Stimulated activated memory B cell treated with anti-CD40 and anti-IgM and Interleukin-4, amounts not matched to agents 10 μg/mL and 1 μg/mL and 100 μg/mL, for 72 hours (primary cell): ENCODE data around the gene ZNF280D.
"Not testable (repeated sequence)": the region's sequence is repeated elsewhere in the genome, so short reads cannot be mapped to it uniquely, and the experiment has no call there.

Experiments
- ATAC-seq: fragments of 150-1000 bp; cut with Tn5 transposase; 2 replicates; pipeline ENCODE4 v1.10.0; 2021
- H3K27ac Mint-ChIP-seq: one replicate; pipeline ENCODE4 v1.8.0; 2022; ENCODE audit warnings: mild to moderate bottlenecking, mixed read lengths
- H3K27me3 Mint-ChIP-seq: one replicate; pipeline ENCODE4 v1.8.0; 2022; ENCODE audit warnings: mixed read lengths
- H3K36me3 Mint-ChIP-seq: one replicate; pipeline ENCODE4 v1.8.0; 2022; ENCODE audit warnings: mixed read lengths
- H3K4me1 Mint-ChIP-seq: one replicate; pipeline ENCODE4 v1.8.0; 2022; ENCODE audit warnings: mixed read lengths
- H3K4me3 Mint-ChIP-seq: one replicate; pipeline ENCODE4 v1.8.0; 2022; ENCODE audit warnings: mild to moderate bottlenecking, moderate library complexity, mixed read lengths
- H3K9me3 Mint-ChIP-seq: one replicate; pipeline ENCODE4 v1.8.0; 2022; ENCODE audit warnings: mixed read lengths

ZNF280D gene

GRCh38 chr15:56734013-56734635, 815 bp upstream of the ZNF280D start:
- H3K27ac Mint-ChIP-seq: no peak overlapping the region
- peaks cover 4% of the 10 kb centered on the region for H3K36me3 Mint-ChIP-seq
- peaks cover 3% of the 10 kb centered on the region for H3K9me3 Mint-ChIP-seq
- H3K4me1 Mint-ChIP-seq: peaks cover 28% of the 10 kb centered on the region
- no peak for ATAC-seq
- H3K4me3 Mint-ChIP-seq: peak overlapping the region; percentile 88
- no peaks in the 10 kb centered on the region for H3K27me3 Mint-ChIP-seq

GRCh38 chr15:56732886-56733135, 498 bp downstream of the ZNF280D start:
- peak overlapping the region; percentile 88 for H3K4me3 Mint-ChIP-seq
- ATAC-seq: no peak
- H3K4me1 Mint-ChIP-seq: peaks cover 31% of the 10 kb centered on the region
- H3K27ac Mint-ChIP-seq: peak overlapping the region; percentile 93
- H3K27me3 Mint-ChIP-seq: no peaks in the 10 kb centered on the region
- peaks cover 3% of the 10 kb centered on the region for H3K9me3 Mint-ChIP-seq
- H3K36me3 Mint-ChIP-seq: peaks cover 4% of the 10 kb centered on the region

DNA sequence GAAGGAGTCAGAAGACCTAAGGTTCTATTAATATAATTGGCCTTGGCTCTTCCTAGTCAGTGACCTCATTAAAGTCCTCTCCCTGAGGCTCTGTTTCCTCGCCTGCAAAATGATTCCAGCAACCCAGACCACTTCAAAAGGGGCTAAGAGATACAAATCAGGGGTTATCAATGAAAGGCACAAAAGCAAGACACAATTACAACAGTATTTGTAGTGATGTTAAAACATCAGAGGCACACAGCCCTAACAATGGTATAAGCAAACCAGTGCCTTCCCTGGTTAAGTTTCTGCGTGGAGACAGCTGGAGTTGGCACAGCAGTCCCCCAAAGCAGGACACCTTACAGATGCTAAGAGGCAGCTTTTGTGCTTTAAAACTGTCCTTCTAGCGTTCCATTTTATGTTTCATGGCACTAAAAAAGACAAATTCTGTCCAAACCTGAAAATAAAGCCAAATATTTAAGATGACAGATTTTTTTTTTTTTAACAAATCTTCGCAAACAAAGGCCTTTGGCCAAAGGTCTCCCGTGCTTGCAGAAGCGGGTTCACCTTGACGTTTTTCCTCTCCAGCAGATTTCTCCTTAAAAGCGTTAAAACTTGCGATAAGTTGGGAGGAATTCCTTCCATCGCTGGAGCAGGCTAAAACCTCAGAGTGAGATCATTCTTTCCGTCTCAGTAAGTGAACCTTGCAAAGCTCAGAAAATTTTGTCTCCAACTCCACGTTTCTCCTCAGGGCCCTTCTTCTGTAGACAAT, 999 bp downstream of the ZNF280D start:
- peaks cover 34% of the 10 kb centered on the region for H3K4me1 Mint-ChIP-seq
- H3K9me3 Mint-ChIP-seq: peaks cover 3% of the 10 kb centered on the region
- H3K27ac Mint-ChIP-seq: peak overlapping the region; percentile 93
- peaks cover 5% of the 10 kb centered on the region for H3K36me3 Mint-ChIP-seq
- peak overlapping the region; percentile 88 for H3K4me3 Mint-ChIP-seq
- no peak for ATAC-seq
- no peaks in the 10 kb centered on the region for H3K27me3 Mint-ChIP-seq

GRCh38 chr15:56731548-56731947, 1.8 kb downstream of the ZNF280D start:
- H3K27ac Mint-ChIP-seq: peak overlapping the region; percentile 93
- no peak for ATAC-seq
- peaks cover 3% of the 10 kb centered on the region for H3K9me3 Mint-ChIP-seq
- peaks cover 41% of the 10 kb centered on the region for H3K4me1 Mint-ChIP-seq
- peaks cover 12% of the 10 kb centered on the region for H3K36me3 Mint-ChIP-seq
- no peaks in the 10 kb centered on the region for H3K27me3 Mint-ChIP-seq
- peak overlapping the region; percentile 88 for H3K4me3 Mint-ChIP-seq

GRCh38 chr15:56729561-56729960, 3.7 kb downstream of the ZNF280D start:
- no peak overlapping the region for H3K27ac Mint-ChIP-seq
- peaks cover 15% of the 10 kb centered on the region for H3K36me3 Mint-ChIP-seq
- no peak for ATAC-seq
- peaks cover 57% of the 10 kb centered on the region for H3K4me1 Mint-ChIP-seq
- no peaks in the 10 kb centered on the region for H3K27me3 Mint-ChIP-seq
- H3K4me3 Mint-ChIP-seq: no peak overlapping the region
- H3K9me3 Mint-ChIP-seq: no peaks in the 10 kb centered on the region

DNA sequence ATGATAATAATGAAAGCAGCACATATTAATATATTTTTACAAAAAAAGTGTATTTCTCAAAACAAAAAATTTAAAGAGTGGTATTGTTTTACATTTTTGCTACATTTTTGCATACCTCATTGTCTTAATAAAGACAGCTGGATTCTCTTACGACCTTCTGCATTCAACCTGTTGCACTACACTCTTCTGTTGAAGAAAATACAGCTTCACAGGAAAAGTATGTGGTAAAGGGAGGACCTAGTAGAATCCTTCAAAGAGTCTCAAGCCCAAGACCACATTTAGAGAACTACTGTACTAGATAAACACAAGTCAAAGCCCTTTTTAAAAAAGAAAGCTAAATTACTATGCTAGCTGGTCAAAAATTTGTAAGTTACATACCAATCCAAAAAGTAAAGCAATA, 7.9 kb downstream of the ZNF280D start:
- Mint-ChIP-seq H3K27me3 (no peaks in the 10 kb centered on the region), H3K4me1 (peaks cover 58% of the 10 kb centered on the region), H3K27ac (no peak overlapping the region), H3K36me3 (peaks cover 35% of the 10 kb centered on the region), H3K9me3 (no peaks in the 10 kb centered on the region), H3K4me3 (no peak overlapping the region)
- no peak for ATAC-seq

- H3K36me3 Mint-ChIP-seq: peaks cover 34% of the 10 kb centered on the region
- H3K4me1 Mint-ChIP-seq: peaks cover 61% of the 10 kb centered on the region
- H3K4me3 Mint-ChIP-seq: no peak overlapping the region
- no peak for ATAC-seq
- H3K27ac Mint-ChIP-seq: no peak overlapping the region
- H3K9me3 Mint-ChIP-seq: peaks cover 3% of the 10 kb centered on the region
- H3K27me3 Mint-ChIP-seq: no peaks in the 10 kb centered on the region
Observed at GRCh38 chr15:56724232-56724631, 9.1 kb downstream of the ZNF280D start.

GRCh38 chr15:56723787-56724186, 9.5 kb downstream of the ZNF280D start:
- H3K27ac Mint-ChIP-seq: no peak overlapping the region
- peaks cover 34% of the 10 kb centered on the region for H3K36me3 Mint-ChIP-seq
- no peaks in the 10 kb centered on the region for H3K27me3 Mint-ChIP-seq
- no peak for ATAC-seq
- peaks cover 3% of the 10 kb centered on the region for H3K9me3 Mint-ChIP-seq
- H3K4me3 Mint-ChIP-seq: no peak overlapping the region
- peaks cover 61% of the 10 kb centered on the region for H3K4me1 Mint-ChIP-seq

DNA sequence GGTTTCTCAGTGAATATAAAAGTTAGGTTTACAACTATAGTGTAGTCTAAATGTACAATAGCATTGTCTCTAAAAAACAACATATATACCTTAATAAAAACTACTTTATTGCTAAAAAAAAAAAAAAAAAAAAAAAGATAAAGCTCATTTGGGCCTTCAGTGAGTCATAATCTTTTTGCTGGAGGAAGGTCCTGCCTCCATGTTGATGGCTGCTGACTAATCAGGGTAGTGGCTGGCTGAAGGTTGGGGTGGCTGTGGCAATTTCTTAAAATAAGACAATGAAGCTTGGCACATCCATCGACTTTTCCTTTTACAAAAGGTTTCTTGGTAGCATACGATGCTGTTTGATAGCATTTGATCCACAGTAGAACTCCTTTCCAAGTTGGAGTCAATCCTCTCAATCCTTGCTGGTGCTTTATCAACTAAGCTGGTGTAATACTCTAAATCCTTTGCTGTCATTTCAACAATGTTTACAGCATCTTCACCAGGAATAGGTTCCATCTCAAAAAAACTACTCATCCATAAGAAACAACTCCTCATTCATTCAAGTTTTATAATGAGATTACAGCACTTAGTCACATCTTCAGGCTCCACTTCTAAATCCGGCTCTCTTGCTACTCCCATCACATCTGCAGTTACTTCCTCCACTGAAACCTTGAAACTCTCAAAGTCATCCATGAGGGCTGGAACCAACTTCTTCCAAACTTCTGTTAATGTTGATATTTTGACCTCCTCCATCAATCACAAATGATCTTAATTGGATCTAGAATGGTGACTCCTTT, 13.3 kb downstream of the ZNF280D start:
- peak overlapping the region; percentile 84 for H3K27ac Mint-ChIP-seq
- no peak for ATAC-seq
- H3K27me3 Mint-ChIP-seq: no peaks in the 10 kb centered on the region
- H3K4me1 Mint-ChIP-seq: peaks cover 70% of the 10 kb centered on the region
- H3K36me3 Mint-ChIP-seq: peaks cover 27% of the 10 kb centered on the region
- peaks cover 3% of the 10 kb centered on the region for H3K9me3 Mint-ChIP-seq
- peak overlapping the region; percentile 13 for H3K4me3 Mint-ChIP-seq

GRCh38 chr15:56719021-56719612, 14.2 kb downstream of the ZNF280D start:
- H3K27ac Mint-ChIP-seq: peak overlapping the region; percentile 84
- peak overlapping the region; percentile 13 for H3K4me3 Mint-ChIP-seq
- H3K4me1 Mint-ChIP-seq: peaks cover 62% of the 10 kb centered on the region

GRCh38 chr15:56718560-56718959, 14.7 kb downstream of the ZNF280D start:
- Mint-ChIP-seq H3K27me3 (no peaks in the 10 kb centered on the region), H3K4me1 (peaks cover 57% of the 10 kb centered on the region), H3K4me3 (peak overlapping the region; percentile 13), H3K27ac (peak overlapping the region; percentile 84), H3K36me3 (peaks cover 15% of the 10 kb centered on the region), H3K9me3 (peaks cover 3% of the 10 kb centered on the region)
- ATAC-seq: no peak

More at GRCh38 chr15:56719021-56719612, 14.2 kb downstream of the ZNF280D start:
- peaks cover 3% of the 10 kb centered on the region for H3K9me3 Mint-ChIP-seq
- no peaks in the 10 kb centered on the region for H3K27me3 Mint-ChIP-seq
- H3K36me3 Mint-ChIP-seq: peaks cover 20% of the 10 kb centered on the region
- peak; percentile 68 for ATAC-seq

GRCh38 chr15:56716334-56716733, 17.0 kb downstream of the ZNF280D start:
- H3K27ac Mint-ChIP-seq: no peak overlapping the region
- H3K4me1 Mint-ChIP-seq: peaks cover 48% of the 10 kb centered on the region
- H3K9me3 Mint-ChIP-seq: peaks cover 3% of the 10 kb centered on the region
- no peak for ATAC-seq
- no peak overlapping the region for H3K4me3 Mint-ChIP-seq
- H3K36me3 Mint-ChIP-seq: peaks cover 7% of the 10 kb centered on the region
- no peaks in the 10 kb centered on the region for H3K27me3 Mint-ChIP-seq

- peaks cover 43% of the 10 kb centered on the region for H3K4me1 Mint-ChIP-seq
Observed at GRCh38 chr15:56715220-56715619, 18.1 kb downstream of the ZNF280D start.

GRCh38 chr15:56709502-56709901, 23.8 kb downstream of the ZNF280D start:
- not testable (repeated sequence) for H3K9me3 Mint-ChIP-seq, ATAC-seq, H3K27me3 Mint-ChIP-seq, H3K4me3 Mint-ChIP-seq, H3K27ac Mint-ChIP-seq, H3K4me1 Mint-ChIP-seq
- H3K36me3 Mint-ChIP-seq: peaks cover 16% of the 10 kb centered on the region

More at GRCh38 chr15:56715220-56715619, 18.1 kb downstream of the ZNF280D start:
- Mint-ChIP-seq H3K27ac (no peak overlapping the region), H3K9me3 (peaks cover 2% of the 10 kb centered on the region), H3K4me3 (no peak overlapping the region), H3K27me3 (no peaks in the 10 kb centered on the region), H3K36me3 (peaks cover 3% of the 10 kb centered on the region)
- ATAC-seq: no peak

DNA sequence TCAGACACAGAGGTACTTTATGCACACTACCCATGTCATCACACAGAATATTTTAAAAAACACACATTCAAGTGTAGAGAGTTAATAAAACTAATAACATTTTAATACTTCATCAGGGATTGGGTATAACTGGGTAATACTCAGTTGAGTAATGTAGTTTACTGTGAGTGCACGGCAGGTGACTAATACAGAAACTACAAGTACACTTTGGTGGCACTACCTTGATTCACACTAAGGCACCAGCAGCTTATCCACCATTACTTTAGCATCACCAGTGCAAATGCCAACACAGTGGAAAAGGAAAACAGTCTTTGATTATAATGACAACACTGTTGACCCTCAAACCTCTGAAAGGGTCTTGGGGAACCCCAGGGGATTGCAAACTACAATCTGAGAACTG, 33.6 kb downstream of the ZNF280D start:
- no peak for ATAC-seq
- Mint-ChIP-seq H3K27me3 (no peaks in the 10 kb centered on the region), H3K36me3 (peaks cover 27% of the 10 kb centered on the region), H3K27ac (no peak overlapping the region), H3K9me3 (no peaks in the 10 kb centered on the region), H3K4me3 (no peak overlapping the region), H3K4me1 (no peaks in the 10 kb centered on the region)
